ENCODE data around the gene NCOA3.

The NCOA3 gene

DNA sequence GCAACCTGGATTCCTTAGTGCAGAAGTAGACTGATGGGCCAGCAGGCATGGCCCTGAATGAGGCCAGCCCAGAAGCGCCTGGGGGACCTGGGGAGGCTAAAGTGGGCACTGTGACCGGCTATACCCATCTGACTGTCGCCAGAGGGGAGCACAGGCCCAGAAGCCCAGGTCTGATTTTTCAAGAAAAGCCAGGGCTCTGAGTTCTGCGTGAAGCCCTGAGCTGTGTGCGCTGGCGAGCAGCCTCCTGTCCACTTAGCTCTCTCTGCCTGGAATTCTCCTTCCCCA, 171.9 kb downstream of the NCOA3 start:
- TF ChIP-seq, protein P1, sequence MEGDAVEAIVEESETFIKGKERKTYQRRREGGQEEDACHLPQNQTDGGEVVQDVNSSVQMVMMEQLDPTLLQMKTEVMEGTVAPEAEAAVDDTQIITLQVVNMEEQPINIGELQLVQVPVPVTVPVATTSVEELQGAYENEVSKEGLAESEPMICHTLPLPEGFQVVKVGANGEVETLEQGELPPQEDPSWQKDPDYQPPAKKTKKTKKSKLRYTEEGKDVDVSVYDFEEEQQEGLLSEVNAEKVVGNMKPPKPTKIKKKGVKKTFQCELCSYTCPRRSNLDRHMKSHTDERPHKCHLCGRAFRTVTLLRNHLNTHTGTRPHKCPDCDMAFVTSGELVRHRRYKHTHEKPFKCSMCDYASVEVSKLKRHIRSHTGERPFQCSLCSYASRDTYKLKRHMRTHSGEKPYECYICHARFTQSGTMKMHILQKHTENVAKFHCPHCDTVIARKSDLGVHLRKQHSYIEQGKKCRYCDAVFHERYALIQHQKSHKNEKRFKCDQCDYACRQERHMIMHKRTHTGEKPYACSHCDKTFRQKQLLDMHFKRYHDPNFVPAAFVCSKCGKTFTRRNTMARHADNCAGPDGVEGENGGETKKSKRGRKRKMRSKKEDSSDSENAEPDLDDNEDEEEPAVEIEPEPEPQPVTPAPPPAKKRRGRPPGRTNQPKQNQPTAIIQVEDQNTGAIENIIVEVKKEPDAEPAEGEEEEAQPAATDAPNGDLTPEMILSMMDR (IDR thresholded peaks at IDR 0.05; ENCODE audit: low read depth, low read length, missing control alignments), result no peak
- no peak for DNase-seq (ENCODE audit: low read depth)
- H3K4me3 ChIP-seq (ENCODE audit: low read depth, low read length), result no peak overlapping the region
- in situ Hi-C loops (cut with HindIII; ENCODE audit: low sequenced_read_pairs), result loop anchor here (10.0 kb wide), 2 partner anchors 101 to 621 kb away; no protein-coding TSS in a partner anchor

GRCh38 chr20:47674145-47674544, 172.5 kb downstream of the NCOA3 start:
- TF ChIP-seq, protein P1 (IDR thresholded peaks at IDR 0.05; ENCODE audit: low read depth, low read length, missing control alignments), result no peak
- no peak overlapping the region for H3K4me3 ChIP-seq (ENCODE audit: low read depth, low read length)
- no peak for DNase-seq (ENCODE audit: low read depth)
- in situ Hi-C loops (cut with HindIII; ENCODE audit: low sequenced_read_pairs), result loop anchor here (10.0 kb wide), 2 partner anchors 101 to 621 kb away; no protein-coding TSS in a partner anchor

- H3K4me3 ChIP-seq (ENCODE audit: low read depth, low read length), result no peak overlapping the region
- TF ChIP-seq, protein P1 (IDR thresholded peaks at IDR 0.05; ENCODE audit: low read depth, low read length, missing control alignments), result no peak
- in situ Hi-C loops (cut with HindIII; ENCODE audit: low sequenced_read_pairs), result loop anchor here (5.0 to 10.0 kb wide), 3 partner anchors 100 to 948 kb away; no protein-coding TSS in a partner anchor
- DNase-seq (ENCODE audit: low read depth), result no peak
Observed at GRCh38 chr20:47674686-47675085, 173.0 kb downstream of the NCOA3 start.

GRCh38 chr20:47675190-47676142, 173.8 kb downstream of the NCOA3 start:
- H3K4me3 ChIP-seq (ENCODE audit: low read depth, low read length), result no peak overlapping the region
- in situ Hi-C loops (cut with HindIII; ENCODE audit: low sequenced_read_pairs), result loop anchor here (5.0 to 10.0 kb wide), 3 partner anchors 99 to 947 kb away; no protein-coding TSS in a partner anchor
- DNase-seq (ENCODE audit: low read depth), result no peak
- TF ChIP-seq, protein P1 (IDR thresholded peaks at IDR 0.05; ENCODE audit: low read depth, low read length, missing control alignments), result no peak

DNA sequence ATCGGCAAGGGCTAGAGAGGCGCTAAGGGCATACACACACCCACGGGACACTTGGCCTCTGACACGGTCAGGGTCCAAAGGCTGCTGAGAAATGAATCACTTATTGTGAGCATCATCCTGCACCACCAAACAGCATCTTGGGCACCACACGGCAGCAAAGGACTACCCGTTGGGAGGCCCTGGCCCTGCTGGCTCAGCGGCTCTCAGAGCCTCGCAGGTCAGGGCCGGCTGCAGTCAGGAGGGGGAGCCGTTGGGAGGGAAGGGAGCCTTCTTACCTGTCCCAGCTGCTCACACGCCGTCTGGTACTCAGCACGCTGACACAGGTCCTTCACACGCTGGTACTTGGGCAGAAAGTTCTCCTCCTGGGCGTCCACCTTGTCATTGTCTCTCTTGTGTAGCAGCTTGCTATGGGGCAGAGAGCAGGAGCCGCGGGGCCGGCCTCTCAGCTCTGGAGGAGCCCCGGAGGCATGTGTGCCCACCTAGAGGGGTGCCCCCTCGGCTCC, 174.6 kb downstream of the NCOA3 start:
- in situ Hi-C loops (cut with HindIII; ENCODE audit: low sequenced_read_pairs), result loop anchor here (5.0 to 10.0 kb wide), 3 partner anchors 99 to 946 kb away; no protein-coding TSS in a partner anchor
- H3K4me3 ChIP-seq (ENCODE audit: low read depth, low read length), result no peak overlapping the region
- DNase-seq (ENCODE audit: low read depth), result no peak
- TF ChIP-seq, protein P1 (IDR thresholded peaks at IDR 0.05; ENCODE audit: low read depth, low read length, missing control alignments), result no peak

DNA sequence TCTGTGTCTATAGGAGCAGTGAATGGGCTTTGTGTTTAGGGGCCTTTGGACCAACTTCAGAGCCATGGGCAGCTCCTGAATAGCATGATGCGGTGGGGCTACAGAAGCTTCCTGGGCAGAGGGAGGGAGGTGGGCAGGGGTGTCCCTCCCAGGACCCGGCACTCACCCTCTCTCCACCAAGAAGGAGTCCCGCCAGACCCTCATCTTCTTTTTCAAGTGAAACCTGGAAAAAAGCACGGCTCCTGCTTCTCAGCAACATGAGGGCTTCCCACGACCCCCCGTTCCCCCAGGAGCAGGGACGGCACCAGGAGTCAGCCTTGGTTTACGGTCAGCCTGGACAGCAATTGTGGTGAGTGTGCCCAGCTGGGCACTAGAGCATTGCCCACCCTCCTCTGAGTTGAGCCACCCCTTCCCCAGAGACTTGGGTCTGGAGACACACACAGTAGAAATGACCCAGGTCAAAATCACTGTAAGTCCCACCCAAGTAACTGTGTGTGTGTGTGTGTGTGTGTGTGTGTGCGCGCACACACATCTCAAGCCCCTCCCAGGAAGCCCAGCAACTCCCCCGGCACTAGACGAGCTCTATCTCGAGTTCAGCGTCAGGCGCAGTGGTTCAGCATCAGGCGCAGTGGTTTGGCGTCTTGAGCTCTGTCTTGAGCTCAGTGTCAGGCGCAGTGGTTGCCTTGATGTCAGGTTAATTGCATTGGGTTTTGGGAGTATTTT, 175.4 kb downstream of the NCOA3 start:
- TF ChIP-seq, protein P1 (IDR thresholded peaks at IDR 0.05; ENCODE audit: low read depth, low read length, missing control alignments), result no peak
- DNase-seq (ENCODE audit: low read depth), result no peak
- H3K4me3 ChIP-seq (ENCODE audit: low read depth, low read length), result no peak overlapping the region
- in situ Hi-C loops (cut with HindIII; ENCODE audit: low sequenced_read_pairs), result loop anchor here (5.0 to 10.0 kb wide), 3 partner anchors 98 to 945 kb away; no protein-coding TSS in a partner anchor
